CD14-positive monocyte (primary cell): ENCODE measurements around the gene ZFHX3. TPM values are rescaled to one million over a fixed set of nuclear protein-coding genes. Genes with fewer than 3 reads are reported as not detected.

Source experiments
- DNase-seq, 3 donors: peaks; one replicate each; pipeline ENCODE4 v3.0.0-alpha.2; 2011 to 2022
- H2AFZ ChIP-seq: 2 replicates; pipeline ENCODE4 v1.6.0; 2012; ENCODE audit warnings: mild to moderate bottlenecking, low read depth, low read length, inconsistent platforms; ENCODE audit not compliant: insufficient read depth, poor library complexity, severe bottlenecking
- H3K27ac ChIP-seq, 2 donors: 1 replicate in 1 of 2; 2 replicates in 1 of 2; pipeline ENCODE4 v1.5.1; 2012 to 2013; ENCODE audit warnings: low read length in 2 of 2, control low read depth in 1 of 2, inconsistent platforms in 1 of 2, low read depth in 1 of 2, mild to moderate bottlenecking in 1 of 2
- H3K27me3 ChIP-seq, 2 donors: one replicate each; pipeline versions ENCODE4 v1.6.0 to v1.6.1; 2011 to 2013; ENCODE audit warnings: low read length in 2 of 2; ENCODE audit not compliant: control insufficient read depth in 2 of 2, insufficient read depth in 2 of 2
- H3K36me3 ChIP-seq, 2 donors: replicated peaks in 1 of 2; 1 replicate in 1 of 2; 2 replicates in 1 of 2; pipeline versions ENCODE4 v1.5.1 to v1.6.1; 2012 to 2013; ENCODE audit warnings: low read length in 2 of 2, control low read depth in 1 of 2, inconsistent platforms in 1 of 2, mild to moderate bottlenecking in 1 of 2; ENCODE audit not compliant: insufficient read depth in 2 of 2, control insufficient read depth in 1 of 2
- H3K4me1 ChIP-seq, 2 donors: 1 replicate in 1 of 2; 2 replicates in 1 of 2; pipeline versions ENCODE4 v1.5.1 to v1.6.1; 2012 to 2013; ENCODE audit warnings: low read length in 2 of 2, control low read depth in 1 of 2, inconsistent platforms in 1 of 2, mild to moderate bottlenecking in 1 of 2, moderate library complexity in 1 of 2; ENCODE audit not compliant: insufficient read depth in 2 of 2, control insufficient read depth in 1 of 2
- H3K4me2 ChIP-seq: replicated peaks from 2 replicates; pipeline ENCODE3; 2012; ENCODE audit warnings: low read length, moderate library complexity, mild to moderate bottlenecking; ENCODE audit not compliant: poor library complexity, severe bottlenecking; ENCODE audit errors: extremely low read depth
- H3K4me3 ChIP-seq, 3 experiments: fragments of 200-600 bp in 1 of 3; sonication (generic) in 1 of 3; replicated peaks in 1 of 3; 1 replicate in 2 of 3; 2 replicates in 1 of 3; pipeline ENCODE4 v1.5.1; 2011 to 2013; ENCODE audit warnings: low read length in 3 of 3, mild to moderate bottlenecking in 3 of 3, control low read depth in 2 of 3, low read depth in 2 of 3, inconsistent platforms in 1 of 3, moderate library complexity in 1 of 3
- H3K79me2 ChIP-seq: 2 replicates; pipeline ENCODE4 v1.6.0; 2012; ENCODE audit warnings: mild to moderate bottlenecking, control low read depth, inconsistent platforms, low read length, moderate library complexity; ENCODE audit not compliant: insufficient read depth
- H3K9ac ChIP-seq: 2 replicates; pipeline ENCODE4 v1.6.0; 2017; ENCODE audit warnings: low read length, mild to moderate bottlenecking; ENCODE audit not compliant: insufficient read depth, poor library complexity, severe bottlenecking
- H3K9me3 ChIP-seq, 2 donors: replicated peaks in 1 of 2; 1 replicate in 1 of 2; 2 replicates in 1 of 2; pipeline versions ENCODE4 v1.5.1 to v1.6.1; 2012 to 2013; ENCODE audit warnings: low read length in 2 of 2, control low read depth in 1 of 2; ENCODE audit not compliant: control insufficient read depth in 1 of 2, insufficient read depth in 1 of 2
- H4K20me1 ChIP-seq: 2 replicates; pipeline ENCODE4 v1.6.0; 2012; ENCODE audit warnings: mild to moderate bottlenecking, low read length, control low read depth, moderate library complexity; ENCODE audit not compliant: insufficient read depth
- H3K27ac Mint-ChIP-seq, 7 donors: one replicate each; pipeline ENCODE4 v1.8.0; 2020; ENCODE audit warnings: mild to moderate bottlenecking in 7 of 7, mixed read lengths in 7 of 7, moderate library complexity in 6 of 7, inconsistent platforms in 2 of 7
- H3K27me3 Mint-ChIP-seq, 3 donors: one replicate each; pipeline ENCODE4 v1.8.0; 2021 to 2022; ENCODE audit warnings: low read depth in 3 of 3, mild to moderate bottlenecking in 3 of 3, mixed read lengths in 3 of 3, moderate library complexity in 3 of 3, inconsistent platforms in 1 of 3
- H3K36me3 Mint-ChIP-seq, 2 donors: one replicate each; pipeline ENCODE4 v1.8.0; 2020; ENCODE audit warnings: mixed read lengths in 2 of 2, inconsistent platforms in 1 of 2, mild to moderate bottlenecking in 1 of 2
- H3K4me1 Mint-ChIP-seq: one replicate; pipeline ENCODE4 v1.8.0; 2020; ENCODE audit warnings: mild to moderate bottlenecking, mixed read lengths
- H3K4me3 Mint-ChIP-seq, 2 donors: one replicate each; pipeline ENCODE4 v1.8.0; 2020; ENCODE audit warnings: mild to moderate bottlenecking in 2 of 2, mixed read lengths in 2 of 2, moderate library complexity in 1 of 2
- H3K9me3 Mint-ChIP-seq, 7 donors: one replicate each; pipeline ENCODE4 v1.8.0; 2020 to 2022; ENCODE audit warnings: mixed read lengths in 7 of 7, mild to moderate bottlenecking in 6 of 7, moderate library complexity in 6 of 7, inconsistent platforms in 2 of 7
- CTCF ChIP-seq: fragments of 200-600 bp; IDR thresholded peaks from one replicate; pipeline ENCODE4 v1.8.0; 2022; ENCODE audit warnings: antibody characterized with exemption, mild to moderate bottlenecking
- WGBS: methylation state at CpG from one replicate; pipeline ENCODE4 v1.1.5; 2013; ENCODE audit warnings: missing lambda C conversion rate; ENCODE audit not compliant: insufficient coverage; 5-methylcytosine and 5-hydroxymethylcytosine counted together
- intact Hi-C, 2 donors: fragments of 100-400 bp; cut with micrococcal nuclease; formaldehyde crosslinking; loops; one replicate each; pipeline versions ENCODE4 v1.15.0 to v1.15.1; 2023
- polyA plus RNA-seq, 3 donors: library from polyadenylated mRNA; depleted of rRNA in 1 of 3; unstranded in 2 of 3; stranded (reverse) in 1 of 3; fragments of 300-500 nt in 2 of 3; fragments of >200 nt in 1 of 3; fragmentation: Illumina TruSeq in 2 of 3; gene quantifications; 1 replicate in 2 of 3; 2 replicates in 1 of 3; pipeline ENCODE4 v1.2.3, GENCODE V29; 2012 to 2021

The ZFHX3 gene
- polyA plus RNA-seq, 3 donors: 0.42 to 4.2 (median 0.43) TPM

GRCh38 chr16:72793017-72793416 lies 254.9 kb downstream of the ZFHX3 start:
- H3K79me2 ChIP-seq: no peaks in the 10 kb centered on the region
- Mint-ChIP-seq H3K9me3 (peaks cover 0 to 4% (median 0%) of the 10 kb centered on the region in 7 donors), H3K27ac (no peak overlapping the region), H3K4me3 (no peak overlapping the region), H3K36me3 (peaks cover 51 to 70% of the 10 kb centered on the region in 2 donors), H3K27me3 (peaks cover 1 to 10% (median 2%) of the 10 kb centered on the region in 3 donors), H3K4me1 (peaks cover 15% of the 10 kb centered on the region)
- H3K4me3 ChIP-seq: no peak overlapping the region
- no peak overlapping the region for H2AFZ ChIP-seq
- no peaks in the 10 kb centered on the region for H3K9me3 ChIP-seq
- TF ChIP-seq CTCF: no peak
- DNase-seq: no peak
- H3K36me3 ChIP-seq: peaks cover 24 to 55% of the 10 kb centered on the region in 2 donors
- intact Hi-C loops: no loop called here
- H3K27me3 ChIP-seq: no peaks in the 10 kb centered on the region
- no peak overlapping the region for H3K4me2 ChIP-seq
- H3K4me1 ChIP-seq: peaks cover 14 to 15% of the 10 kb centered on the region in 2 donors
- 100% methylated on average over 3 of the region's 5 CpGs for WGBS
- H4K20me1 ChIP-seq: no peaks in the 10 kb centered on the region
- H3K27ac ChIP-seq: no peak overlapping the region
- no peak overlapping the region for H3K9ac ChIP-seq

DNA sequence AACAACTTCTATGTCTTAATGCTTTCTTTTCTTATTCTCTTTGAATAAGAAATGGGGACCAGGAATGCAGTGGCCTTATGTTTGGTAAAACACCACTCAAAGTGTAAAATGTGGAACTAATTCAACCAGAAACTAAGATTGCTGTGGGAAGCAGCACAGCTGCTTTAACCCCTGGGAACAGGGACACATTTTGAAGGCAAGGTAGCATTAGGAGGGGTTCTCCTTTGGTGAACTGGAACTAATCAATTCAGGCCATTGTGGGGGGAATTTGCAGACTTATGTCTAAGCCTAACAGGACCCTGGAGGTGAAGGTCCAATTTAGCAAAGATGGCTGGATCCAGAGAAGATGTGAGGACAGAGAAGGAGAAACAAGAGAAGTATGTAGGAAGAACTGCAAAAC lies 256.1 kb downstream of the ZFHX3 start:
- no peak for DNase-seq
- Histone ChIP-seq H3K36me3 (peaks cover 12 to 42% of the 10 kb centered on the region in 2 donors), H2AFZ (no peak overlapping the region), H3K4me2 (no peak overlapping the region), H3K27me3 (no peaks in the 10 kb centered on the region), H4K20me1 (no peaks in the 10 kb centered on the region), H3K4me1 (peaks cover 22 to 23% of the 10 kb centered on the region in 2 donors), H3K9me3 (no peaks in the 10 kb centered on the region), H3K79me2 (no peaks in the 10 kb centered on the region), H3K27ac (peak overlapping the region in 1 of 2 donors; percentile 6), H3K9ac (no peak overlapping the region), H3K4me3 (no peak overlapping the region)
- peaks cover 24% of the 10 kb centered on the region for H3K4me1 Mint-ChIP-seq
- no peak overlapping the region for H3K4me3 Mint-ChIP-seq
- H3K36me3 Mint-ChIP-seq: peaks cover 39 to 58% of the 10 kb centered on the region in 2 donors
- H3K27ac Mint-ChIP-seq: peak overlapping the region in 1 of 7 donors; percentile 9
- intact Hi-C loops: no loop called here
- peaks cover 3 to 12% (median 3%) of the 10 kb centered on the region in 3 donors for H3K27me3 Mint-ChIP-seq
- TF ChIP-seq CTCF: no peak
- H3K9me3 Mint-ChIP-seq: peaks cover 0 to 4% (median 0%) of the 10 kb centered on the region in 7 donors
